SK-N-SH (cell line): Measurements from ENCODE around the gene ATP13A3. TPM values are rescaled to one million over a fixed set of nuclear protein-coding genes. Genes with fewer than 3 reads are reported as not detected.

Experiments used
- CTCF ChIA-PET: fragments of 300-600, 350-600 bp; formaldehyde crosslinking; extraction: SDS; loops from one replicate; lab custom pipeline; 2021; lab: Yijun Ruan, JAX
- POLR2A ChIA-PET: fragments of 350-600 bp; sonication (Branson Sonifier 250); formaldehyde crosslinking; extraction: SDS; loops from one replicate; lab custom pipeline; 2020; ENCODE audit warnings: antibody characterized with exemption, inconsistent platforms; lab: Yijun Ruan, JAX
- DNase-seq: peaks from one replicate; pipeline ENCODE4 v3.0.0; 2012
- H2AFZ ChIP-seq: fragments of 200-600 bp; sonication (generic); 2 replicates; pipeline ENCODE4 v1.8.1; 2016; ENCODE audit warnings: antibody characterized with exemption, mild to moderate bottlenecking, low read depth
- H3F3A ChIP-seq: fragments of 200-600 bp; sonication (generic); replicated peaks from 2 replicates; pipeline ENCODE3; 2016; ENCODE audit warnings: antibody characterized with exemption, mild to moderate bottlenecking; ENCODE audit not compliant: insufficient read depth
- H3K27ac ChIP-seq, 2 experiments: fragments of 200-500 bp in 1 of 2; fragments of 200-600 bp in 1 of 2; sonication (Bioruptor generic) in 1 of 2; sonication (generic), shearing (Covaris generic) in 1 of 2; 2 replicates each; pipeline versions ENCODE4 v1.5.1 to v1.6.1; 2014 to 2016; ENCODE audit warnings: low read depth in 2 of 2, inconsistent platforms in 1 of 2, low read length in 1 of 2, mild to moderate bottlenecking in 1 of 2, mixed read lengths in 1 of 2
- H3K27me3 ChIP-seq: fragments of 200-600 bp; sonication (generic), shearing (Covaris generic); 2 replicates; pipeline ENCODE4 v1.6.1; 2016; ENCODE audit warnings: mixed run types; ENCODE audit not compliant: insufficient read depth
- H3K36me3 ChIP-seq, 2 experiments: fragments of 200-500 bp in 1 of 2; fragments of 200-600 bp in 1 of 2; sonication (Bioruptor generic) in 1 of 2; sonication (generic) in 1 of 2; replicated peaks in 1 of 2; 2 replicates each; pipeline versions ENCODE3 to v1.5.1; 2014 to 2016; ENCODE audit warnings: low read length in 1 of 2, mild to moderate bottlenecking in 1 of 2; ENCODE audit not compliant: insufficient read depth in 2 of 2, control insufficient read depth in 1 of 2
- H3K4me1 ChIP-seq, 2 experiments: fragments of 200-500 bp in 1 of 2; fragments of 200-600 bp in 1 of 2; sonication (Bioruptor generic) in 1 of 2; sonication (generic), shearing (Covaris generic) in 1 of 2; 2 replicates each; pipeline versions ENCODE4 v1.5.1 to v1.6.1; 2014 to 2016; ENCODE audit warnings: low read depth in 1 of 2, low read length in 1 of 2, mixed run types in 1 of 2; ENCODE audit not compliant: insufficient read depth in 2 of 2, control insufficient read depth in 1 of 2
- H3K4me2 ChIP-seq: fragments of 200-600 bp; sonication (generic), shearing (Covaris generic); 2 replicates; pipeline ENCODE4 v1.6.1; 2017; ENCODE audit warnings: mixed run types
- H3K4me3 ChIP-seq, 2 experiments: fragments of 200-500 bp in 1 of 2; fragments of 200-600 bp in 1 of 2; sonication (Bioruptor generic) in 1 of 2; sonication (generic), shearing (Covaris generic) in 1 of 2; 2 replicates each; pipeline versions ENCODE4 v1.5.1 to v1.8.1; 2014 to 2016; ENCODE audit warnings: low read depth in 2 of 2, inconsistent platforms in 1 of 2, low read length in 1 of 2, mild to moderate bottlenecking in 1 of 2, mixed read lengths in 1 of 2, moderate library complexity in 1 of 2
- H3K79me2 ChIP-seq: fragments of 200-600 bp; sonication (generic); 2 replicates; pipeline ENCODE4 v1.8.1; 2017; ENCODE audit warnings: mild to moderate bottlenecking; ENCODE audit not compliant: insufficient read depth
- H3K9ac ChIP-seq: fragments of 200-600 bp; sonication (generic); 2 replicates; pipeline ENCODE4 v1.6.1; 2017; ENCODE audit warnings: mixed run types
- H3K9me2 ChIP-seq: fragments of 200-600 bp; sonication (generic); 2 replicates; pipeline ENCODE4 v1.6.1; 2017; ENCODE audit warnings: mixed run types
- H3K9me3 ChIP-seq: fragments of 200-600 bp; sonication (generic); 2 replicates; pipeline ENCODE4 v1.6.1; 2017; ENCODE audit warnings: mixed run types, mild to moderate bottlenecking, moderate library complexity
- H4K20me1 ChIP-seq: fragments of 200-600 bp; sonication (generic); 2 replicates; pipeline ENCODE4 v1.6.1; 2017; ENCODE audit warnings: mild to moderate bottlenecking, mixed run types; ENCODE audit not compliant: insufficient read depth
- CHD2 ChIP-seq: fragments of 150-350 bp; IDR thresholded peaks from 2 replicates; pipeline ENCODE4 v1.6.1; 2018; ENCODE audit warnings: low read length; ENCODE audit not compliant: partially characterized antibody
- ELF1 ChIP-seq: IDR thresholded peaks from 2 replicates; pipeline ENCODE4 v1.4.0; 2012
- EP300 ChIP-seq, 2 experiments: IDR thresholded peaks; 2 replicates each; pipeline versions ENCODE4 v1.4.0 to v1.6.1; 2012; ENCODE audit warnings: borderline replicate concordance in 1 of 2, low read depth in 1 of 2, low read length in 1 of 2
- EZH2phosphoT487 ChIP-seq: fragments of 200-600 bp; sonication (generic); IDR thresholded peaks from 2 replicates; pipeline ENCODE4 v1.6.1; 2017; ENCODE audit warnings: low read depth, mixed run types, mild to moderate bottlenecking, antibody characterized with exemption, moderate library complexity, borderline replicate concordance
- FOXJ3 ChIP-seq: sonication (generic); formaldehyde crosslinking; IDR thresholded peaks from 2 replicates; pipeline ENCODE4 v1.5.1; 2020; ENCODE audit warnings: mild to moderate bottlenecking, missing genetic modification reagents
- FOXM1 ChIP-seq: IDR thresholded peaks from 2 replicates; pipeline ENCODE4 v1.4.0; 2012; ENCODE audit warnings: low read depth, mild to moderate bottlenecking
- JUND ChIP-seq: IDR thresholded peaks from 2 replicates; pipeline ENCODE4 v1.4.0; 2012
- MEF2A ChIP-seq: IDR thresholded peaks from 2 replicates; pipeline ENCODE4 v1.4.0; 2012; ENCODE audit warnings: low read depth, borderline replicate concordance
- MXI1 ChIP-seq: IDR thresholded peaks from 2 replicates; pipeline ENCODE4 v1.6.1; 2012; ENCODE audit warnings: mild to moderate bottlenecking, low read depth, low read length, improper control_type of control experiment
- RAD21 ChIP-seq: IDR thresholded peaks from 2 replicates; pipeline ENCODE4 v1.6.1; 2012; ENCODE audit warnings: mild to moderate bottlenecking, low read length
- REST ChIP-seq: IDR thresholded peaks from 2 replicates; pipeline ENCODE4 v1.6.1; 2012; ENCODE audit warnings: mild to moderate bottlenecking, low read depth, low read length, moderate library complexity
- RFX5 ChIP-seq: IDR thresholded peaks from 2 replicates; pipeline ENCODE4 v1.6.1; 2012; ENCODE audit warnings: mild to moderate bottlenecking, improper control_type of control experiment, low read length
- SIN3A ChIP-seq: IDR thresholded peaks from 2 replicates; pipeline ENCODE4 v1.6.1; 2012; ENCODE audit warnings: low read depth, mild to moderate bottlenecking, low read length, moderate library complexity, borderline replicate concordance
- SMC3 ChIP-seq: IDR thresholded peaks from 2 replicates; pipeline ENCODE4 v1.6.1; 2012; ENCODE audit warnings: low read depth, low read length, improper control_type of control experiment
- TAF1 ChIP-seq: IDR thresholded peaks from 2 replicates; pipeline ENCODE4 v1.6.1; 2012; ENCODE audit warnings: low read depth, mild to moderate bottlenecking, low read length, moderate library complexity, borderline replicate concordance
- TCF12 ChIP-seq: IDR thresholded peaks from 2 replicates; pipeline ENCODE4 v1.4.0; 2012
- TEAD4 ChIP-seq: IDR thresholded peaks from 2 replicates; pipeline ENCODE4 v1.4.0; 2012; ENCODE audit warnings: mild to moderate bottlenecking, borderline replicate concordance; ENCODE audit not compliant: insufficient read depth
- YY1 ChIP-seq: IDR thresholded peaks from 2 replicates; pipeline ENCODE4 v1.4.0; 2012; ENCODE audit warnings: low read depth, mild to moderate bottlenecking
- WGBS: methylation state at CpG from one replicate; pipeline ENCODE4 v1.1.6; 2017; ENCODE audit warnings: low lambda C conversion rate; 5-methylcytosine and 5-hydroxymethylcytosine counted together
- polyA plus RNA-seq, 3 experiments: library from polyadenylated mRNA; depleted of rRNA; stranded (reverse); fragments of >200 nt; gene quantifications; 2 replicates each; pipeline ENCODE4 v1.2.3, GENCODE V29; 2012
- TF ChIP-seq, protein P1 (sequence below): fragments of 200-600 bp; sonication (generic); IDR thresholded peaks from 2 replicates; pipeline ENCODE4 v1.6.1; 2017; ENCODE audit warnings: antibody characterized with exemption, mild to moderate bottlenecking, moderate library complexity
- TF ChIP-seq, protein P2 (sequence below): IDR thresholded peaks from 2 replicates; pipeline ENCODE4 v1.4.0; 2012; ENCODE audit warnings: low read depth
- TF ChIP-seq, protein P3 (sequence below): fragments of 150-350 bp; IDR thresholded peaks from 2 replicates; pipeline ENCODE4 v1.6.1; 2016; ENCODE audit warnings: mild to moderate bottlenecking, low read depth, low read length

Gene ATP13A3
- polyA plus RNA-seq, 1 of the 3 experiments (the other 2 are of a cell fraction) = 48.2 TPM

GRCh38 chr3:194472290-194472920 lies 14.4 kb downstream of the ATP13A3 start:
- Histone ChIP-seq H3K4me1 (peaks cover 4 to 53% of the 10 kb centered on the region in 2 experiments), H3F3A (peaks cover 41% of the 10 kb centered on the region), H3K27ac (peak overlapping the region in 1 of 2 experiments; percentile 29; a peak in 1 of 4 replicates), H3K79me2 (peaks cover 100% of the 10 kb centered on the region), H3K27me3 (no peaks in the 10 kb centered on the region), H3K4me3 (no peak overlapping the region; a peak in 1 of 4 replicates), H2AFZ (no peak overlapping the region), H3K9me3 (no peaks in the 10 kb centered on the region), H3K4me2 (peak overlapping the region; percentile 21; the same call in 1 of the 2 replicates), H3K9ac (no peak overlapping the region), H3K9me2 (no peaks in the 10 kb centered on the region), H4K20me1 (peaks cover 33% of the 10 kb centered on the region), H3K36me3 (peaks cover 1 to 40% of the 10 kb centered on the region in 2 experiments)
- no peak for TF ChIP-seq TEAD4
- no peak for TF ChIP-seq RFX5
- TF ChIP-seq, protein P1, sequence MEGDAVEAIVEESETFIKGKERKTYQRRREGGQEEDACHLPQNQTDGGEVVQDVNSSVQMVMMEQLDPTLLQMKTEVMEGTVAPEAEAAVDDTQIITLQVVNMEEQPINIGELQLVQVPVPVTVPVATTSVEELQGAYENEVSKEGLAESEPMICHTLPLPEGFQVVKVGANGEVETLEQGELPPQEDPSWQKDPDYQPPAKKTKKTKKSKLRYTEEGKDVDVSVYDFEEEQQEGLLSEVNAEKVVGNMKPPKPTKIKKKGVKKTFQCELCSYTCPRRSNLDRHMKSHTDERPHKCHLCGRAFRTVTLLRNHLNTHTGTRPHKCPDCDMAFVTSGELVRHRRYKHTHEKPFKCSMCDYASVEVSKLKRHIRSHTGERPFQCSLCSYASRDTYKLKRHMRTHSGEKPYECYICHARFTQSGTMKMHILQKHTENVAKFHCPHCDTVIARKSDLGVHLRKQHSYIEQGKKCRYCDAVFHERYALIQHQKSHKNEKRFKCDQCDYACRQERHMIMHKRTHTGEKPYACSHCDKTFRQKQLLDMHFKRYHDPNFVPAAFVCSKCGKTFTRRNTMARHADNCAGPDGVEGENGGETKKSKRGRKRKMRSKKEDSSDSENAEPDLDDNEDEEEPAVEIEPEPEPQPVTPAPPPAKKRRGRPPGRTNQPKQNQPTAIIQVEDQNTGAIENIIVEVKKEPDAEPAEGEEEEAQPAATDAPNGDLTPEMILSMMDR = peak; percentile 97
- TF ChIP-seq SMC3 = peak; percentile 86
- TF ChIP-seq CHD2 = peak; percentile 23
- TF ChIP-seq ELF1 = no peak
- no peak for TF ChIP-seq EZH2phosphoT487
- no peak for TF ChIP-seq REST
- TF ChIP-seq MXI1 = no peak
- no peak for TF ChIP-seq MEF2A
- TF ChIP-seq TAF1 = no peak
- TF ChIP-seq EP300 (IDR thresholded peaks at IDR 0.05; ENCODE audit: borderline replicate concordance in 1 of 2, low read depth in 1 of 2, low read length in 1 of 2) = no peak
- no peak for TF ChIP-seq TCF12
- TF ChIP-seq JUND = no peak
- no peak for TF ChIP-seq FOXJ3 (CRISPR knock-in tag)
- TF ChIP-seq FOXM1 = no peak
- TF ChIP-seq, protein P2, sequence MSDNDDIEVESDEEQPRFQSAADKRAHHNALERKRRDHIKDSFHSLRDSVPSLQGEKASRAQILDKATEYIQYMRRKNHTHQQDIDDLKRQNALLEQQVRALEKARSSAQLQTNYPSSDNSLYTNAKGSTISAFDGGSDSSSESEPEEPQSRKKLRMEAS = no peak
- peak; percentile 94 for TF ChIP-seq RAD21
- TF ChIP-seq SIN3A = no peak
- TF ChIP-seq YY1 = no peak
- TF ChIP-seq, protein P3, sequence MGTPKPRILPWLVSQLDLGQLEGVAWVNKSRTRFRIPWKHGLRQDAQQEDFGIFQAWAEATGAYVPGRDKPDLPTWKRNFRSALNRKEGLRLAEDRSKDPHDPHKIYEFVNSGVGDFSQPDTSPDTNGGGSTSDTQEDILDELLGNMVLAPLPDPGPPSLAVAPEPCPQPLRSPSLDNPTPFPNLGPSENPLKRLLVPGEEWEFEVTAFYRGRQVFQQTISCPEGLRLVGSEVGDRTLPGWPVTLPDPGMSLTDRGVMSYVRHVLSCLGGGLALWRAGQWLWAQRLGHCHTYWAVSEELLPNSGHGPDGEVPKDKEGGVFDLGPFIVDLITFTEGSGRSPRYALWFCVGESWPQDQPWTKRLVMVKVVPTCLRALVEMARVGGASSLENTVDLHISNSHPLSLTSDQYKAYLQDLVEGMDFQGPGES = no peak
- ChIA-PET POLR2A (no interaction called here), CTCF (interaction anchor here (0.5 to 6.8 kb wide), 26 partner anchors 8 to 650 kb away, joined by 3 to 64 read pairs (median 4); partner anchors contain the start of gene TMEM44)
- whole genome bisulfite sequencing = 74% methylated on average over 4 of the region's 4 CpGs
- peak; percentile 40 for DNase-seq
